Measurements from ENCODE around the gene MCM3AP. TPM values are rescaled to one million over a fixed set of nuclear protein-coding genes. Genes with fewer than 3 reads are reported as not detected.

The MCM3AP gene
- 105 and 140 TPM in 2 replicates for total RNA-seq (2014; rRNA removed)
- Bru-seq, nascent RNA: percentile 84 among the genes with signal in this experiment
- BruChase-seq, experiment 1, labeled RNA remaining after a 6-hour chase: percentile 92 among the genes with signal in this experiment
- BruChase-seq, experiment 2, labeled RNA remaining after a 2-hour chase: percentile 90 among the genes with signal in this experiment
- long read RNA-seq, full-length matches to known transcripts: 36 of 149 reads
- long read RNA-seq, partial matches to known transcripts: 75 of 149 reads
- long read RNA-seq, other reads (novel, unspliced or antisense): 38 of 149 reads

DNA sequence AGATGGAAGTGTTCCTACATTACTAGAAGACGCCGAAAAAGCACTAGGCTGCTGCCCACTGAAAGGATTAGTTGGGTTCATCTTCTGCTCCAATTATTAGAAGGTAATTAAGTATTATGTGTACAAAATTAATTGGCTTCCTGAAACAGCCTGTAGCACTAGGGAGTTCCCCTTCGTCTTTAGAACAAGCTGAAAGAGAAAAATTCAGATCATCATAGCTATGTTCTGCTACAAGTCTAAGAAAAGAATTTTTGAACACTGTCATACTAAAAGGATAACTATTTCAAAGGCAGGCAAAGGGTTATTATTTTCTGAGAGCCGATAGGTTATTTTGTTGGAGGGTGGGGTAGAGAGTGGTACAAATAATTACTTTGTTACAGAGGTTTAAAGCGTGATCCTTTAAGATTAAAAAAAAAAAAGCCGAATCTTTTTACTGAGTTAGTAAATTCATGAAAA lies at the start of gene MCM3AP:
Gene MCM3AP, minus strand, starts transcription at position 406 of the 456 bp plus-strand sequence. Its CDS starts 325 bp downstream, at position 81.
- Histone ChIP-seq H3K9me3 (ENCODE audit: low read length) (no peaks in the 10 kb centered on the region), H3K27ac (ENCODE audit: low read length) (peak within 1 kb of the TSS; percentile 84), H3K4me1 (ENCODE audit: insufficient read depth, low read length) (peaks cover 30% of the 10 kb centered on the region), H2AFZ (ENCODE audit: low read length) (peak within 1 kb of the TSS; percentile 66), H3F3A (ENCODE audit: low read length, unreplicated experiment) (no peaks in the 10 kb centered on the region), H3K9me2 (replicated peaks; ENCODE audit: low read length) (no peaks in the 10 kb centered on the region), H3K4me2 (ENCODE audit: low read length) (peak within 1 kb of the TSS; percentile 84), H3K79me2 (ENCODE audit: low read length) (peaks cover 61% of the 10 kb centered on the region), H4K20me1 (ENCODE audit: low read length) (no peaks in the 10 kb centered on the region), H3K9ac (ENCODE audit: low read length) (peak within 1 kb of the TSS; percentile 94), H3K4me3 (ENCODE audit: low read length) (peak within 1 kb of the TSS; percentile 75), H3K36me3 (ENCODE audit: low read depth, low read length) (peaks cover 8% of the 10 kb centered on the region), H3K27me3 (ENCODE audit: low read length) (no peaks in the 10 kb centered on the region)
- ChIA-PET POLR2A (ENCODE audit: unreplicated experiment) (no interaction called here), CTCF (interaction anchor here (0.6 to 1.5 kb wide), 3 partner anchors 15 to 40 kb away, joined by 3 read pairs; a partner anchor contains a TSS)
- ATAC-seq (no peak), DNase-seq (no peak)
- TSS peak; percentile 58 for BruUV-seq (replicated peaks)
- TF ChIP-seq, protein P1, sequence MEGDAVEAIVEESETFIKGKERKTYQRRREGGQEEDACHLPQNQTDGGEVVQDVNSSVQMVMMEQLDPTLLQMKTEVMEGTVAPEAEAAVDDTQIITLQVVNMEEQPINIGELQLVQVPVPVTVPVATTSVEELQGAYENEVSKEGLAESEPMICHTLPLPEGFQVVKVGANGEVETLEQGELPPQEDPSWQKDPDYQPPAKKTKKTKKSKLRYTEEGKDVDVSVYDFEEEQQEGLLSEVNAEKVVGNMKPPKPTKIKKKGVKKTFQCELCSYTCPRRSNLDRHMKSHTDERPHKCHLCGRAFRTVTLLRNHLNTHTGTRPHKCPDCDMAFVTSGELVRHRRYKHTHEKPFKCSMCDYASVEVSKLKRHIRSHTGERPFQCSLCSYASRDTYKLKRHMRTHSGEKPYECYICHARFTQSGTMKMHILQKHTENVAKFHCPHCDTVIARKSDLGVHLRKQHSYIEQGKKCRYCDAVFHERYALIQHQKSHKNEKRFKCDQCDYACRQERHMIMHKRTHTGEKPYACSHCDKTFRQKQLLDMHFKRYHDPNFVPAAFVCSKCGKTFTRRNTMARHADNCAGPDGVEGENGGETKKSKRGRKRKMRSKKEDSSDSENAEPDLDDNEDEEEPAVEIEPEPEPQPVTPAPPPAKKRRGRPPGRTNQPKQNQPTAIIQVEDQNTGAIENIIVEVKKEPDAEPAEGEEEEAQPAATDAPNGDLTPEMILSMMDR (conservative IDR thresholded peaks at IDR 0.05; ENCODE audit: low read depth, low read length): no peak
- no peak for TF ChIP-seq EZH2phosphoT487 (IDR thresholded peaks at IDR 0.05; ENCODE audit: borderline replicate concordance, low read length)
- no peak for TF ChIP-seq EZH2 (IDR thresholded peaks at IDR 0.05; ENCODE audit: low read length, unreplicated experiment)
- intact Hi-C loops (cut with micrococcal nuclease): loop anchor here (2.0 to 5.0 kb wide), 2 partner anchors 58 to 138 kb away; no protein-coding TSS in a partner anchor

DNA sequence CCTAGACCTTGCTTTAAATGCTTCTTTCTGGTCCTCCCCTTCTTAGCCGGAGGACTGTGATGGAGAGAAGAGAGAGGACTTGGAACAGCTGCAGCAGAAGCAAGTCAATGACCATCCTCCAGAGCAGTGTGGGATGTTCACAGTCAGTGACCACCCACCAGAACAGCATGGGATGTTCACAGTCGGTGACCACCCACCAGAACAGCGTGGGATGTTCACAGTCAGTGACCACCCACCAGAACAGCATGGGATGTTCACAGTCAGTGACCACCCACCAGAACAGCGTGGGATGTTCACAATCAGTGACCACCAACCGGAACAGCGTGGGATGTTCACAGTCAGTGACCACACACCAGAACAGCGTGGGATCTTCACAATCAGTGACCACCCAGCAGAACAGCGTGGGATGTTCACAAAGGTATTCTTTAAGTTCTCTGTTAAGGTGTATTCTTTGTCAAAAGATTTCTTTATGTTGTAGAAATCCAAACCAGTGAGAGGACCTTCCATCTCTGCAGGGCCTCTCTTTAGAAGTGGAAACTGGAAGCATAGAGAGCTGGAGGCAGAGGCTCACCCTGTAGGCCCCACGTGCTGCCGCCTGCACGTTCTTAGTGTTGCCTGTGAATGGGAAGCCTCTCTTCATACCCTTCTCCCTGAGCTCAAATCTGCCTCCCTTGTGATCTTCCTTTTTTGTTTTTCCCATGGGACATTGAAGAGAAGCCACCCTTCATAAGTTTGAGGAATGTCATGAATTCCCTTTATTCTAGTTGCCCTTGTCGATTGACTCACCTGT lies 49.1 kb upstream of the MCM3AP start:
- TF ChIP-seq EZH2 (IDR thresholded peaks at IDR 0.05; ENCODE audit: low read length, unreplicated experiment) (no peak), EZH2phosphoT487 (IDR thresholded peaks at IDR 0.05; ENCODE audit: borderline replicate concordance, low read length) (no peak)
- TF ChIP-seq, protein P1 (conservative IDR thresholded peaks at IDR 0.05; ENCODE audit: low read depth, low read length): no peak
- Histone ChIP-seq H3K4me1 (ENCODE audit: insufficient read depth, low read length) (peaks cover 9% of the 10 kb centered on the region; the same call in 1 of the 2 replicates), H3K27me3 (ENCODE audit: low read length) (no peaks in the 10 kb centered on the region), H3K9ac (ENCODE audit: low read length) (no peak overlapping the region), H3K9me3 (ENCODE audit: low read length) (no peaks in the 10 kb centered on the region), H4K20me1 (ENCODE audit: low read length) (0 out of 2 replicates have a peak, but pooled peaks cover 4% of the 10 kb centered on the region), H3K36me3 (ENCODE audit: low read depth, low read length) (peaks cover 57% of the 10 kb centered on the region), H3F3A (ENCODE audit: low read length, unreplicated experiment) (no peaks in the 10 kb centered on the region), H3K4me3 (ENCODE audit: low read length) (no peak overlapping the region), H2AFZ (ENCODE audit: low read length) (no peak overlapping the region), H3K27ac (ENCODE audit: low read length) (no peak overlapping the region), H3K4me2 (ENCODE audit: low read length) (no peak overlapping the region), H3K9me2 (replicated peaks; ENCODE audit: low read length) (no peaks in the 10 kb centered on the region), H3K79me2 (ENCODE audit: low read length) (peaks cover 45% of the 10 kb centered on the region)
- ATAC-seq (no peak), DNase-seq (no peak)
- BruUV-seq (replicated peaks): no TSS peak
- ChIA-PET CTCF (no interaction called here), POLR2A (ENCODE audit: unreplicated experiment) (no interaction called here)
- intact Hi-C loops (cut with micrococcal nuclease): no loop called here
